ENCODE results near the gene FXN.

- TF ChIP-seq CTCF (IDR thresholded peaks at IDR 0.05) = no peak
- no peak for TF ChIP-seq POLR2A (IDR thresholded peaks at IDR 0.05)
- no peak for TF ChIP-seq POLR2AphosphoS5 (IDR thresholded peaks at IDR 0.05)
- no peak for TF ChIP-seq EP300 (IDR thresholded peaks at IDR 0.05)
Measured at GRCh38 chr9:69130456-69131441, 95.2 kb downstream of the FXN start.
